HG03060 (cell line): ENCODE measurements around the gene PPIA.
A peak's percentile ranks its signal among the peaks of the same experiment; 100 is the strongest.
"Not testable (repeated sequence)": the region's sequence is repeated elsewhere in the genome, so short reads cannot be mapped to it uniquely, and the experiment has no call there.

Experiments
- ATAC-seq: cut with Tn5 transposase; IDR thresholded peaks from one replicate; pipeline ENCODE4 v1.9.1; 2021; ENCODE audit warnings: low read depth, moderate number of reproducible peaks; ENCODE audit not compliant: unreplicated experiment

The PPIA gene

DNA sequence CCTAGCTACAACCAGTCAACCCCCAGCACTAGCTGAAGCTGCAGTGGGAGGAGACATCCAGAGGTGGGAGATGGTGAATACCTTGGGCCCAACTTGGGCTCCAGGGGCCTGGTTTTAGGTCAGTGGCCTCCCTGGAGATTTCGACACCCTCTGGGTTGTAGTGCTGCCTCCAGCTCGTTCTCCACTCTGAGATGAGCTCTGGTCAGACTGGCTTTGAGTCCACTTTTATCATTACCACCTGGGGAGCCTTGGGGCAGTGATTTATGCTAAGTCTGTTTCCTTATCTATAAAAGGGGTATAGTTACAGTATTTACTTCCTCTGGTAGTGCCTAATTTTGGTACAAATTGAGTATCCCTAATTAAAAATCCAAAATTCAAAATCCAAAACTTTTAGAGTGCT lies 22.8 kb downstream of the PPIA start:
- no peak for ATAC-seq

GRCh38 chr7:44823255-44823781 lies 26.8 kb downstream of the PPIA start:
- ATAC-seq = no peak

DNA sequence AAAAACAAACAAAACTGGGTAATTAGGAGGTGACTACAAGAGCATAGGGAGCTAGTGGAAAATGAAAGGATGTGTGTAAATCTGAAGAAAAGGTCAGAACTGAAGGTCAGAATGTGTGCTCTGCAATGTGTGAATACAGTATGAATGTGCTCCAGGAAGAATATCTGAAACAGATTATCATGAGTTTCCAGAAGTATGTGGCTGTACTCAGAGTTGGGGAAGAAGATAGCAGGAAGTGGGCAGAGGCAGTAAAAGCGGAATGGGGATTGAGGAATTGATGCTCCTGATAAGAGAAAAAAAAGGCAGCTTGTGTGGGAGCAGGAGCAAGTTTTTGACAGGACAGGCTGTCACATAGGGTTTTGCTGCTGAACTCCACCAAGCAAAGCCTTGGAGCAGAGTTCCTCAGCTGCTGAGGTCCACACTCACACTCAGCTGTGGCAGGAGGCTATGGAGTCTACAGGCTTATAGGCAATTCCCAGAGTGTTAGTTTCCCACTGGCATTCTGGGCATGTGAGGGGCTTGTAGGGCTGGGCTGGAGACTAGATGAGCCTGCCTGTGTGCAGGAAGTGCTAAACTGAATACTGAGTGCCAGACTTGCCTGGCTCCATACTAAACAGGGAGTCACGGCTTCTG lies 28.5 kb downstream of the PPIA start:
- ATAC-seq = no peak

DNA sequence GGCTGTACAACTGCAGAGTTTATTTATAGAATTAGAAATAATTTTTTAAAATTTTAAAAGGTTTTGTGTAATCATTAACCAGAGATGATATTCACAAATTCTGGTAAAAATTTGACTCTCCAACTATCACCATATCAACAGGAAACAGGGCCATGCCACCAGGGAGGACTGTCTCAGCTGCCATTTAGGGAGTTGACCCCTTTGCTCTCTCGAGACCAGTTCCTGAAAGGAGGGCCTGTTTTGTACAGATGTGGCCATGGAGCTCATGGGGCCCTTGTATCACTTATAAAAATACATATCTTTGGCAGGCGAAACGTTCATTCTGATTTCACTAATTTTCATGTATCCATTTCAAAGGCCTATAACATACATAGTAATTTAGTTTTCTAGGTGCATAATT lies 31.1 kb downstream of the PPIA start:
- no peak for ATAC-seq

DNA sequence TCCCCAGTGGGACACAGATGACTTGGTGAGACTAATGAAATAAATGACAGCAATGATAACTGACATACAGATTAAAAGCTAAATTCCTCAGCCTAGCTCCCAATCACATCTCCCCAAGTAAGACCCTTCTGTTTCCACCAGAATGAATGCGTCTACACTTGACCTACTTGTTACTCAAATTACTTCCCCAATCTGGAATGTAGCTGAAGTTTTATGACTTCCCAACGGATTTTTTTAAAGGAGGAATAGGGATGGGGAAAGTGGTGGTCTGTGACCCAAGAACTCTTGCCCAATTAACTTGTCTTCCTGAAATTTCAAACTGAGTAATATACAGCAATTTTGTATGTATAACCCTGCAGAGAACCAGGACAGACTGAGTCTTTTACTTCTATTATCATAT lies 42.3 kb downstream of the PPIA start:
- ATAC-seq = no peak

DNA sequence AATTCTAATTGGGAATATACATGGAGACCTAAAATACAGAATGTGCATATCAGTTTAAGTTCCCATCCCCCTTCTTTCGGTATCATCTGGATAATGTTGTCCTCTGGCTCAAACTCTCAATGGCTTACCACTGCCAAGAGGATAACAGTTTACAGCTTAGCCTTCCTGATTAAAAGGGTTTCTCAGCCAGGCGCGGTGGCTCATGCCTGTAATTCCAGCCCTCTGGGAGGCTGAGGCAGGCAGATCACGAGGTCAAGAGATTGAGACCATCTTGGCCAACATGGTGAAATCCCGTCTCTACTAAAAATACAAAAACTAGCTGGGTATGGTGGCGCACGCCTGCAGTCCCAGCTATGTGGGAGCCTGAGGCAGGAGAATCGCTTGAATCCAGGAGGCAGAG lies 46.2 kb downstream of the PPIA start:
- ATAC-seq = not testable (repeated sequence)

DNA sequence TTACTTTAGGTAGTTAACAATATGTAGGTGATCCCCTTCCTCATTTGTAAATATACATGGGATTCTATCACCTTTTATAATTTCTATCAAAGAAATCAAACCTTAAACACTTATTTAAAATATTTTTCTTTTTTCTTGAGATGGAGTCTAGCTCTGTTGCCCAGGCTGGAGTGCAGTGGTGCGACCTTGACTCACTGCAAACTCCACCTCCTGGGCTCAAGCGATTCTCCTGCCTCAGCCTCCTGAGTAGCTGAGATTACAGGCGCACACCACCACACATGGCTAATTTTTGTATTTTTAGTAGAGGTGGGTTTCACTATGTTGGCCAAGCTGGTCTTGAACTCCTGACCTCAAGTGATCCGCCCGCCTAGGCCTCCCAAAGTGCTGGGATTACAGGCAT lies 47.0 kb downstream of the PPIA start:
- not testable (repeated sequence) for ATAC-seq

- no peak for ATAC-seq
Observed at GRCh38 chr7:44845451-44845850, 49.0 kb downstream of the PPIA start.

GRCh38 chr7:44846390-44846789 lies 49.9 kb downstream of the PPIA start:
- not testable (repeated sequence) for ATAC-seq

- ATAC-seq = no peak
Observed at GRCh38 chr7:44846816-44847508, 50.5 kb downstream of the PPIA start.

GRCh38 chr7:44847509-44847919 lies 51.0 kb downstream of the PPIA start:
- peak; percentile 38 for ATAC-seq

- ATAC-seq = peak; percentile 82
Observed at GRCh38 chr7:44847920-44848634, 51.6 kb downstream of the PPIA start, which contains the start of gene H2AZ2. Gene H2AZ2, minus strand, starts transcription at chr7:44848087. Its CDS starts 116 bp downstream, at chr7:44847971.

- ATAC-seq = no peak
Observed at GRCh38 chr7:44849259-44849884, 52.9 kb downstream of the PPIA start.

DNA sequence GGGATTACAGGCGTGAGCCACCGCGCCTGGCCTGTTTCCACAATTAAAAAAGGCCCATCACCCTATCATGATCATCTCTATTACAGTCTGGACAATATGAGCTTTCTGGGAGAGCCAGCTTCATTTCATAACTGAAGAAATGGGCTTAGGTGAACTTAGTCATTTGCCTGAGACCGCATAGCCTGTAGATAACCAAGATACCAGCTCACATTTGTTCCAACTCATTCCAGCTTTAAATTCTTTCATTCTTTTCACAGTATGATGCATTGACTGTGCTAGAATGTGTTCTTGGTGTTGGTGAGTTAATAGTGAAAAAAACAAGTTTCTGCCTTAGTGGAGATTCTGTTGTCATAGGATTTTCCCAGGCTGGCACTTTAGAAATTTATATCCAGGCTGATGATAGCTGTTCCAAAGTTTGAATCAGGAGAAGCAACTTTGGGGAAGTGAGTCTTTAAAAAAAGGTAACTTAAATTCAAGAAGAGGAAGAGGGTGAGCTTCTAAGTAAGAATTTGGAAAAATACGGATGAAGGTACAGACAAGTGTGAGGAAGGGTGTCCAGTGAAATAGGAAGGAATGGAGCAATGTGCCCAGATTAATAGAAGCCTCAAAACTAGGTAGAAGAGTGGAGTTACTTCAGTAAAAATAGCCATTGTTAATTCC lies 53.5 kb downstream of the PPIA start:
- no peak for ATAC-seq

- ATAC-seq = no peak
Observed at GRCh38 chr7:44852590-44852989, 56.1 kb downstream of the PPIA start.
